ENCODE results near the gene OTUD4. TPM values are rescaled to one million over a fixed set of nuclear protein-coding genes. Genes with fewer than 3 reads are reported as not detected.

Gene OTUD4
- total and polyA plus RNA-seq, 2 donors (not counting 1 experiment from before 2014, with no cell fraction given): 9.7 to 51.0 TPM

GRCh38 chr4:145090380-145090779, 90.0 kb downstream of the OTUD4 start:
- H3K4me1 ChIP-seq (ENCODE audit: control insufficient read depth in 2 of 2, insufficient read depth in 2 of 2, low read length in 2 of 2): peaks cover 4 to 5% of the 10 kb centered on the region in 2 donors
- no peaks in the 10 kb centered on the region for H3K27me3 Mint-ChIP-seq
- intact Hi-C loops (cut with micrococcal nuclease): loop anchor here (10.0 kb wide), 1 partner anchor 954 kb away; no protein-coding TSS in a partner anchor
- H3K4me3 ChIP-seq (ENCODE audit: control extremely low read depth in 1 of 5, extremely low read depth in 1 of 5, insufficient read depth in 1 of 5, low read depth in 2 of 5, low read length in 4 of 5): no peak overlapping the region
- H2AFZ ChIP-seq (ENCODE audit: insufficient read depth, low read depth, low read length, poor library complexity, severe bottlenecking): no peak overlapping the region
- H3K27ac ChIP-seq (ENCODE audit: low read length in 2 of 2): no peak overlapping the region
- peaks cover 0 to 40% of the 10 kb centered on the region in 2 experiments for H3K36me3 ChIP-seq (replicated peaks in 1 of 2; ENCODE audit: control extremely low read depth in 1 of 2, control insufficient read depth in 1 of 2, extremely low read depth in 1 of 2, insufficient read depth in 2 of 2, low read length in 1 of 2)
- H3K4me1 Mint-ChIP-seq: peaks cover 18% of the 10 kb centered on the region
- peaks cover 65% of the 10 kb centered on the region for H3K79me2 ChIP-seq (ENCODE audit: control insufficient read depth, insufficient read depth, low read length)
- ATAC-seq (ENCODE audit: low read depth) (no peak), DNase-seq (no peak)
- H3K9ac ChIP-seq (ENCODE audit: low read length): no peak overlapping the region
- H3K9me3 Mint-ChIP-seq (ENCODE audit: insufficient read depth): peaks cover 2% of the 10 kb centered on the region
- ChIA-PET POLR2A (no interaction called here), CTCF (no interaction called here)
- H3K4me3 Mint-ChIP-seq: no peak overlapping the region
- H3K27ac Mint-ChIP-seq: no peak overlapping the region
- no CpG with 5 or more reads among the region's 1 CpG for WGBS (ENCODE audit: insufficient coverage)
- peaks cover 13% of the 10 kb centered on the region for H4K20me1 ChIP-seq (ENCODE audit: control insufficient read depth, insufficient read depth, low read length, poor library complexity, severe bottlenecking)
- H3K9me3 ChIP-seq (ENCODE audit: control extremely low read depth in 1 of 3, control insufficient read depth in 2 of 3, insufficient read depth in 1 of 3, low read length in 2 of 3): peaks cover 0 to 7% (median 2%) of the 10 kb centered on the region in 3 donors
- H3K27me3 ChIP-seq (replicated peaks in 1 of 4; ENCODE audit: control extremely low read depth in 1 of 4, control insufficient read depth in 3 of 4, insufficient read depth in 4 of 4, low read length in 3 of 4): no peaks in the 10 kb centered on the region
- TF ChIP-seq EZH2 (IDR thresholded peaks at IDR 0.05; ENCODE audit: borderline replicate concordance, insufficient read depth, low read depth, low read length, poor library complexity, severe bottlenecking) (no peak), CTCF (IDR thresholded peaks at IDR 0.05) (no peak)
- no peak overlapping the region for H3K4me2 ChIP-seq (replicated peaks; ENCODE audit: low read depth, low read length, poor library complexity, severe bottlenecking)

- no peaks in the 10 kb centered on the region for H3K9me3 Mint-ChIP-seq (ENCODE audit: insufficient read depth)
- Histone ChIP-seq H3K36me3 (replicated peaks in 1 of 2; ENCODE audit: control extremely low read depth in 1 of 2, control insufficient read depth in 1 of 2, extremely low read depth in 1 of 2, insufficient read depth in 2 of 2, low read length in 1 of 2) (peaks cover 2 to 3% of the 10 kb centered on the region in 2 experiments), H2AFZ (ENCODE audit: insufficient read depth, low read depth, low read length, poor library complexity, severe bottlenecking) (no peak overlapping the region), H3K9ac (ENCODE audit: low read length) (no peak overlapping the region), H3K27me3 (replicated peaks in 1 of 4; ENCODE audit: control extremely low read depth in 1 of 4, control insufficient read depth in 3 of 4, insufficient read depth in 4 of 4, low read length in 3 of 4) (no peaks in the 10 kb centered on the region), H3K79me2 (ENCODE audit: control insufficient read depth, insufficient read depth, low read length) (peaks cover 30% of the 10 kb centered on the region), H3K27ac (ENCODE audit: low read length in 2 of 2) (no peak overlapping the region), H3K4me1 (ENCODE audit: control insufficient read depth in 2 of 2, insufficient read depth in 2 of 2, low read length in 2 of 2) (no peaks in the 10 kb centered on the region), H3K4me3 (ENCODE audit: control extremely low read depth in 1 of 5, extremely low read depth in 1 of 5, insufficient read depth in 1 of 5, low read depth in 2 of 5, low read length in 4 of 5) (no peak overlapping the region), H3K4me2 (replicated peaks; ENCODE audit: low read depth, low read length, poor library complexity, severe bottlenecking) (no peak overlapping the region), H3K9me3 (ENCODE audit: control extremely low read depth in 1 of 3, control insufficient read depth in 2 of 3, insufficient read depth in 1 of 3, low read length in 2 of 3) (no peaks in the 10 kb centered on the region), H4K20me1 (ENCODE audit: control insufficient read depth, insufficient read depth, low read length, poor library complexity, severe bottlenecking) (no peaks in the 10 kb centered on the region)
- POLR2A ChIA-PET: no interaction called here
- H3K4me1 Mint-ChIP-seq: peaks cover 7% of the 10 kb centered on the region
- CTCF ChIA-PET: interaction anchor here (0.6 to 2.0 kb wide), 2 partner anchors 22 to 118 kb away, joined by 3 to 6 read pairs; no protein-coding TSS in a partner anchor
- intact Hi-C loops (cut with micrococcal nuclease): no loop called here
- DNase-seq: no peak
- H3K27ac Mint-ChIP-seq: no peak overlapping the region
- TF ChIP-seq CTCF (IDR thresholded peaks at IDR 0.05) (no peak), EZH2 (IDR thresholded peaks at IDR 0.05; ENCODE audit: borderline replicate concordance, insufficient read depth, low read depth, low read length, poor library complexity, severe bottlenecking) (no peak)
- H3K4me3 Mint-ChIP-seq: no peak overlapping the region
- no peak for ATAC-seq (ENCODE audit: low read depth)
- WGBS (ENCODE audit: insufficient coverage): no CpG with 5 or more reads among the region's 1 CpG
- no peaks in the 10 kb centered on the region for H3K27me3 Mint-ChIP-seq
Observed at GRCh38 chr4:145083891-145084605, 96.3 kb downstream of the OTUD4 start.
